ENCODE data around the gene CCDC192. TPM values are rescaled to one million over a fixed set of nuclear protein-coding genes. Genes with fewer than 3 reads are reported as not detected.

Gene CCDC192
- polyA plus RNA-seq, 1 donor: 0.88 TPM

DNA sequence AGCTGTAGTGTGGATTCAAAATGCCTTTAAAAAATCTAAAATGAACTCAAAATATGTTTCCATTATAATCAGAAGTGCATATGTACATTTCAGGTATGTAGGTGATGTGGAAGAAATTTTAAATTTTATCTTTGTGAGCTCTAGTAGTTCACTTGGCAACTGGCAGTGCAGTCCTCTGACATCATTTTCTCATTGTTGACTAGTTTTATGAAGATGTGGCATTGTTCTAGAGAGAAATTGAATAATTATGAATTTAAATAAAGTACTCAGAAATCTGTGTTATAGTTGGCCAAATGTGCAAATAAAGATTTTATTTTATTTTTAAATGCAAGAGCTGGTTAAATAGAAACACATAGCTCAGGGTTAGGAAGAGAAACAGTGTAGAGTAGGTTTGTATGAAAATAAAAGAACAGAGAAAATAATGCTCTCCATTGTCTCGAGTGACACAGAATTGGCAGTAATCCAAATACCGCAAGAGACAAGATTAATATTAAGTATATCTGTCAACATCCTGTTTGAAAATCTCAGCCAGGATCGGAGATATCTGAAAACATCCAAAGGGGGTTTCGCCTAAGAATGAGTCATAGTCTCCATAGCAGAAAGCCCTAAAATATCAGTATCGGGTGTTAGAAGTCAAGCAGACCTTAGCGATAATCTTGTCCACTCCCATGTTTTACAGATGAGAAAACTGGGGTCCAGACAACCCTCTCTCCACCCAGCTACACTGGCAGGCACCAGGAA lies 189.4 kb downstream of the CCDC192 start:
- no peak for DNase-seq

DNA sequence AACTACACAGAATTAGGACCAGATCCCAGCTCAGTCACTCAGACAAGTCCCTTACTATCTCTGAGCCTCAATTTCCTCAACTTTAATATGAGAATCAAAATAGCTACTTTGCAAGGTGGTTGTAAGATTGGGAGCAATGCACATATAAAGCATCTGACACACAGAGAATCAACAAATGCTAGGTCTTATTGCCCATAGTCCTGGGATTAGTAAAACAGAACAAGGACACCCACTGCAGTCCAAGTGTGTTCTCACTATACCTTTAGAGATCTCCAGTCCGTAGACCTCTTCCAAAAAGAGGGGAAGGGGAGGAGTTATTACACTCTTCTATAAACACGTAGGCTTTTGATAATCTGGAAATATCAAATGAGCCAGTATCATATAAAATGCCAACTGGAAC lies 190.0 kb downstream of the CCDC192 start:
- DNase-seq: no peak

DNA sequence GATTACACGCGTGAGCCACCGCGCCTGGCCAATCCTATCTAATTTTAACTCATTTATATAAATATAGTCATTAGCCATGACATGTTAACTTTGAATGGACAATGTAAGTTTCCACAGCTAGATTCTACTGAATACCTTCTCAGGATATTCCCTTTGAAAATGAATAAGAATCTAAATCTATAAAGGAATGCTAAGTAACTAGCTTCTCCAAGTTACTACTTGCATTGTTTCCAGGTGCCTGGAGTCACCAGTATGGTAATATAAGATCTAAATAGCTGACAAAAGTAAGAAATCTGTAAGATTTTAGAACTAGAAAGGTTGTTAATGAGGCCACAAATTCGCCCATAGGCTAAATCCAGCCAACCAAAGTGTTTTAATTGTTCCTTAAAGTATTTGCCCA lies 191.3 kb downstream of the CCDC192 start:
- DNase-seq: no peak

DNA sequence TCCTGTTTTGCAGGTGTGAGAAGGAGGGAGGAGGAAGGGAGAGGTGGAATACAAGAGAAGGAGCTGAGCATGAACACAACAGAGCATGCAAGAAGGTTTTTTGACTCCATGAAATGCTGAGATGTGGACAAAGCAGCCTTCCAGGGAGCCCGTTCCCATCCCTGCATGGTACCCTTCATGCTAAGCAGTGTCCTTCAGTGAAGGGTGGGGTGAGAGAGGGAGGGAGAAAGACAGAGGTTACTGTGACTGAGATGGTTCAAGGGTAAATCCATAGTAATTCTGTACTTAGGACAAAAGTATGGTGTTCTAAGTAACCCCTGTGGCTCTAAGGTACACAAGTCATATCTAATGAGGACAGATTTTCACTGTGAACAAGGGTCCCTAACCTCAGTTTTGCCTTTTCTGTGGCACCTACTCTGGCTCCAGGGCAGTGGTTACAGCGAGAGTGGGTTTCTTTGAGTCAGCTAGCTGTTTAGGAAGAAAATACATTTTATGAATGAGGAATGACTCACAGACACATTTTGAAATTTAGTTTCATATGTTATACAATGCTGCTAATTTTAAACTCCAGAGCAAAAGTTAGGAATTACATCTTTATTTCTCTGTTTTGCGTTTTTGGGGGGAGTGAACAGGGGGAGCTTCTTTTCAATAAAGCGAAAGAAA lies 195.5 kb downstream of the CCDC192 start:
- DNase-seq: no peak

DNA sequence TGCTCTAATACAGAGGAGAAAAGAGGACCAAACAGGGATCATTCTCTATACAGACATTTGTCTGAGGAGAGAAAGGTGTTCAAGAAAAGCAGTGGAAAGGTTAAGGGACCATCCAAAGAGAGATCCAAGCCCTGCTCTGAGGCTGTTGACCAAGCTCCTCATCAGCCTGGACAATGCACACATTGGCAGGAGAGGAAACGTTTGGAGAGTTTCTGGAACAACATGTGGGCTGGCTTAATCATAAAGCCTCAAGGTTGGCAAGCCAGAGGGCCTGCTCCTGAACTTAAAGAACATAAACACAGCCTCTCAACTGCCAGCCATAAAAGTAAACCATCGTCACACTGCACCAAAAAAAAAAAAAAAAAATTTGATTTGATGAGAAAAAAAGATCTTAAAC lies 196.0 kb downstream of the CCDC192 start:
- DNase-seq: no peak

DNA sequence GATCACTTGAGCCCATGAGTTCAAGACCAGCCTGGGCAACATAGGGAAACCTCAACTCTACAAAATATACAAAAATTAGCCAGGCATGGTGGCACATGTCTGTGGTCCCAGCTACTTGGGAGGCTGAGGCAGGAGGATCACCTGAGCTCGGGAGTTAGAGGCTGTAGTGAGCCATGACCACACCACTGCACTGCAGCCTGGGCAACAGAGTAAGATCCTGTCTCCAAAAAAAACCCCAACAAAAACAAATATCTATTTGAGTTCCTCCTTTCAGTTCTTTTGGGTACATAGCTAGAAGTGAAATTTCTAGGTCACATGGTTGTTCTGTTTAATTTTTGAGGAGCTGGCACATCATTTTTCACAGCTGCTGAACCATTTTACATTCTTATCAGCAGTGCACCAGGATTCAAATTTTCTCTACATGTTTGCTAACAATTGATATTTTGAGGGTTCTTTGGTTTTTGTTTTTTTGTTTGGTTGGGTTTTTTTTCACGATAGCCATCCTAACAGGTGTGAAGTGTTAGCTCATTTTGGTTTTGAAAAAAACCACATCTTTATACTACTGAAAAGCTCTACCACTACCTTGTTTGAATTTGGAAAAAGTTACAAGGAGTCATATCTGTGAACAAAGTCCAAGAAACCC lies 203.5 kb downstream of the CCDC192 start:
- no peak for DNase-seq

- no peak for DNase-seq
Measured at GRCh38 chr5:127907907-127908306, 204.7 kb downstream of the CCDC192 start.

DNA sequence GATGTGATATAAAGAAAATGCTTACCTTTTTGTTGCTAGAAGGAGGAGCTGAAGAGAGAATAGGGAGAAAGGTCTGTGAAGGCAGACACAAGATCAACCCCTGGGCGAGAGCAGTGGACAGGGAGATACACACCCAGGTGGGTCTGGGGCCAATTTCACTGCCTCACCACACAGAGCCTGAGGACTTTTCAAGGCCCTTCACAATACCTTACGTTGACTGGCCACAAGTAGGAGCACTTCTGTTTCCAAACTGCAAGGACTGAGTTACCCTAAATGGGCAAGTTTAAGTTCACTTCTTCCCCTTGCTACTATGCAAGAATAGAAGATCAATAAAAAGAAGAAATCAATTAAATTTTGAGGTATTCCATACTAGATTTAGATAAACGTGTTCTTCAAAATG lies 205.9 kb downstream of the CCDC192 start:
- DNase-seq: no peak

GRCh38 chr5:127909821-127910220 lies 206.6 kb downstream of the CCDC192 start:
- DNase-seq: no peak

DNA sequence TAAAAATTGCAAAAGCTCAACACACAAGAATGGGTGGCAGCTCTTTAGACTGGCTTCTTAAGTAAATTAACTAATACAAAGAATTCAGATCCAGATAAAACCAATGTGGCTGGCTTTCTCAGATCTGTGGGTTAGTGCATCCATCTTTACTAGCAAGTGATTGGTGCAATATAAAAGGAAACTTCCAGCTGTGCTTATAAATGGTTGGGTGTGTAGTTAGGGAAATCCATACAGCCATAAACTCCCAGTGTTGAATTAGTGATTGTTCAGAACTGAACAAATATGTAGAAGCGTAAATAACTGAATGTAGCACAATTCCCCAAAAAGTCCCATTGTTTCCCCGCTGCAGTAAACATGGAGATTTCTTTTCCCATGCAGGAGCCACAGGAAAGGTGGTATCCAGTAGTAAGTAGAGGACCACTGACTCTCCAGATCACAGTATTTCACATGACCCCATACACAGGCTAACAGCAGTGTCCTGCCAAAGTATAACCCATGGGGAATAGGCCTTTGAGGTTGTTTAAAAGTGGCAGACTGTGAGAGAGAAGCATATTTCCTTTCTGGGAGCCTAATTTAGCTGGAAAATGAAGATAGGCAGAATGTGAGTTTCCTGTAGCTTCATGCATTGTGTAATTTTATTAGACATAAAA lies 207.2 kb downstream of the CCDC192 start:
- DNase-seq: no peak

- no peak for DNase-seq
Measured at GRCh38 chr5:127911619-127912018, 208.4 kb downstream of the CCDC192 start.

DNA sequence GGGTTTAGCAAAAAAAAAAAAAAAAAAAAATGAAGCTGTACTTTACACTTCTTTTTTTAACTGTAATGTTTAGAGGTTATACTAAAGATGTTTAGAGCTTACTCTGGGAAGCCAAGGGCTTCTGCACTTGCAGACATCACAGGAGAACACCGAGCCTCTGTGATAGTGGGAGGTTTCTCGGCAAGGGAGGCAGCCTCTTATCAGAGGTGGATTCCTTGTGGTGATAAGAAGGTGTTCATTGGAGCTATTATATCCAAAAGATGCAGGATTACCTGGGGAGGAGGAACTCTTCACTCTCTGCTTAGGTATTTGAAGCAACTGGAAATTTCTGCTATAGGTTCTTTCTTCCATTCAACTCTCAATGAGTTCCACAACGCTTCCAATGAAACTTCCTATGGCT lies 209.2 kb downstream of the CCDC192 start:
- DNase-seq: no peak

- DNase-seq: no peak
Measured at GRCh38 chr5:127916885-127917573, 213.8 kb downstream of the CCDC192 start.

- no peak for DNase-seq
Measured at GRCh38 chr5:127919006-127919796, 216.0 kb downstream of the CCDC192 start.

GRCh38 chr5:127919818-127920217 lies 216.6 kb downstream of the CCDC192 start:
- no peak for DNase-seq

GRCh38 chr5:127920936-127921335 lies 217.7 kb downstream of the CCDC192 start:
- DNase-seq: no peak

- no peak for DNase-seq
Measured at GRCh38 chr5:127922603-127923002, 219.4 kb downstream of the CCDC192 start.

GRCh38 chr5:127923804-127924570 lies 220.8 kb downstream of the CCDC192 start:
- no peak for DNase-seq

DNA sequence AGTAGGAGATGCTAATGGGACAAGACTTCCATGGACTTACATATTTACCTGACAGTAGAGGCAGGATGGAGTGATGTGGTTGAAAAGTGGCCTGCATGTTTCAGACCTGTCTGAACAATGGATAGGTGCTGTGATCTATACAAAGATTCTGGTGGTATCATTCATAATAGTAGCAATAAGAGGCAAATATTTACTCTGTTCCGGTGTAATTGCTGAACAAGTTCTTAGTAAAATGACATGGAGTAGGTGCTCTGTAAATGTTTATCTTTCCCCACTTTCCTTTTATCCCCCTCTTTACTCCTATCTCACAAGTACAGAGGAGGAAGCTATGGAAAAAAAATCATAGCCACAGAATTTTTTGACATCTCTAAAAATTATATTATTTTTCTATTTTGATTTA lies 221.4 kb downstream of the CCDC192 start:
- no peak for DNase-seq

GRCh38 chr5:127925916-127926315 lies 222.7 kb downstream of the CCDC192 start:
- no peak for DNase-seq

GRCh38 chr5:127926974-127927373 lies 223.8 kb downstream of the CCDC192 start:
- no peak for DNase-seq
